CD1c-positive myeloid dendritic cell (primary cell): ENCODE results near the gene SHFL.

Experiments
- DNase-seq: peaks from one replicate; pipeline ENCODE4 v3.0.0-alpha.2; 2016; ENCODE audit errors: extremely low spot score

The SHFL gene

DNA sequence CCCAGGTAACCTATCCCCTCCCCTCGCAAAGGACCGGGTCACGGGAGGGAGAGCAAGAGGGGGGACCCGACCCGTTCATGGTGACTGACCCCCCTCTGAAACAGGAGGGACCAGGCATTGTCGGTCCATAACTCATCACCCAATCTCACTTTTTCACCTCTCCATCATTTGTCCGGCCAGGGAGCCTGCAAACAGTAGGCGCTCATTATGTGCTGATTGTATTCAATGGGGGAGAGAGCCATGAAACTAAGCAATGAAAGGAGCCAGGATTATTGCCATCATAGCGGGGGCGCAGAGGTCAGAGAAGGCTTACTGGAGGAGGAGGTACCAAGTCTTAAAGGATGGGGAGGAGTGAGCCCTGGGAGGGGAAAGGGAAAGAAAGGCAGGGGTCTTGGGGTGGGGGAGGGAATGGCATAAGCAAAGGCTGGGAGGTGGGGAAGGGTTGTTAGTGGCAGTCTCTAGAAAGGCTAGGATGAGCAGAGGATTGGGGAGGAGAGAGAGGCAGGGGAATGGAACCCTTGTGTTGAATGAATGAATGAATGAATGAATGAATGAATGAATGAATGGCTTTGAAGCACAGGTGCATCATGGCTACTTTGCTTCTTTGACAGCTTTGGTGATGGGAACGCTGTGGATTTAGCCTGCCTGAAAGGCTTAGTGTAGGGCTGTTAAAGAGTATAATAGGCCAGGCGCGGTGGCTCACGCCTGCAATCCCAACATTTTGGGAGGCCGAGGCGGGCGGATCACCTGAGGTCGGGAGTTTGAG is 1.4 kb downstream of the SHFL start:
- no peak for DNase-seq

GRCh38 chr19:10088949-10089554 is 2.9 kb downstream of the SHFL start:
- DNase-seq, result no peak

- no peak for DNase-seq
Measured at GRCh38 chr19:10089801-10090375, 3.8 kb downstream of the SHFL start.

DNA sequence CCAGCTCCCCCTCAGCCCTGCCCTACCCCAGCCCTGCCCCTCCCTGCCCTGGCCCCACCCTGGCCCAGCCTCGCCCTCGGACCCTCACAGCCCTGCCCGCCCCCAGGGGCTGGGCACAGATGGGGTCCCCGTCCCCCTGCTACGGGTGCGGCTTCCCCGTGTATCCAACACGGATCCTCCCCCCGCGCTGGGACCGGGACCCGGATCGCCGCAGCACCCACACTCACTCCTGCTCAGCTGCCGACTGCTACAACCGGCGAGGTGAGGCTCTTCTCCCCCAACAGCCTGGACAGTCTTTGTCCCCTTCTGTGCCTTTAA is 5.2 kb downstream of the SHFL start:
- no peak for DNase-seq

- DNase-seq, result no peak
Measured at GRCh38 chr19:10091895-10092641, 6.0 kb downstream of the SHFL start.

GRCh38 chr19:10092648-10093294 is 6.7 kb downstream of the SHFL start:
- no peak for DNase-seq

DNA sequence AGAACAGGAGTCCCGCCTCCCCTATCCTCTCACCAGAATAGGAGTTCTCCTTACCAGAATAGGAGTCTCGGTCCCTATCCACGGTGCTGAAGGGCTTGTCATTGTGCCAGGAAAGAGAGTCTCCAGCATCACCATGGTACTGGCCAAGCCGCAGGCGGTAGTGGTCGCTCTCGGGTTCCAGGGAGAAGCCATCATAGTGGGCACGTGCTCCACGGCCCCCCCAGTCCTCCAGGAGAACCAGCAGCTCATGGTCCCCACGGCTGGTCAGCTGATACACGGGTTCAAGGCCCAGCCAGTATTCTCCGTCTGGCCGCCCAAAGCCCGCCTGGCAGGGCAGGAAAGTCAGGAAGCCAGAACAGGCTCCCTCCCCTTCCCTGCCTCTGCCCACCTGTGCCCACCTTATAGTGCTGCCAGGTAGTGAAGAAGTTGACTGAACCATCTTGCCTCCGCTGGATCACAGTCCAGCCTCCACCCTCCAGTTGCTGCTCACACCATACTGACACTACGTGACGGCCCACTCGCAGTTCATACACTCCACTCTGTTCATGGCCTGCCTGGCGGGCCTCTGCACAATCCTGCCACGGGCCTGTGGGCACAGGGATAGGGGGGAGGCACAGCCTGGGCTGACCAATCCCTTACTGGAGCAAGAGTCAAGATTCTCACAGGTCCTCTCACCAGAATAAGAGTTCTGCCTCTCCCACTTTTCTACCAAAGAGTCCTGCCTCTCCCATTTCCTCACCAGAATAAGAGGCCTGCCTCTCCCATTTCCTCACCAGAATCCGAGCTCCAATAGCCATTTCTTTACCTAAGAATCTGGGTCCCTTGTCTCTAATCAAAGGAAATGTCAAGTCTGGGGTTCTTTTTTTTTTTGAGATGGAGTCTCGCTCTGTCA is 7.4 kb downstream of the SHFL start:
- DNase-seq, result no peak

DNA sequence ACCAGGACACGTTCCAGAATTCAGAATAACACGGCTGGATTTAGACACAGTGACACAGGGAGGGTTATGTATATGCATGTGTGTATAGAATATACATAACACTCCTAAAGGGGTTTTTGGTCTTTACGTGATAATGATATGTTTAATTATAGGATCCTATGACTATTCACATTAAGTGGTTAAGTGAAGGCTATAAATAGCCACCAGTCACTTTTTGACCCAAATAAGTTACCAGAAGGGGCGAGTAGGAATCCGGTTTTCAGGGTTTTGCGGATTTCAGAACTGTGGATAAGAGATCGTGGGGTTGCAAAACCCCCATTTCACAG is 9.5 kb downstream of the SHFL start:
- DNase-seq, result no peak

GRCh38 chr19:10095948-10096614 is 10.0 kb downstream of the SHFL start:
- peak; percentile 98 for DNase-seq

DNA sequence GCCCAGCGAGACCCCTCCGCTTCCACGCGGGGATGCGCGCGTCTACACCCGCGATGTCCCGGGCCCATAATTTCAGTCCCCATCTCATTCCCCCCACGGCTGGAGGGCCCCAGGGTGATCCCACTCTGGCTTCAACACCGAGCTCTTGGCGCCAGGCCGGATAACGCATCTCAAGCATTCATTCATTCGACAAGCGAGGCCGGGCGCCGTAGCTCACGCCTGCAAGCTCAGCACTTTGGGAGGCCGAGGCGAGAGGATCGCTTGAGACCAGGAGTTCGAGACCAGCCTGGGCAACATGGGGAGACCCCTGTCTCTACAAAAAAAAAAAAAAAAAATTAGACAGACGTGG is 10.5 kb downstream of the SHFL start:
- DNase-seq, result no peak

DNA sequence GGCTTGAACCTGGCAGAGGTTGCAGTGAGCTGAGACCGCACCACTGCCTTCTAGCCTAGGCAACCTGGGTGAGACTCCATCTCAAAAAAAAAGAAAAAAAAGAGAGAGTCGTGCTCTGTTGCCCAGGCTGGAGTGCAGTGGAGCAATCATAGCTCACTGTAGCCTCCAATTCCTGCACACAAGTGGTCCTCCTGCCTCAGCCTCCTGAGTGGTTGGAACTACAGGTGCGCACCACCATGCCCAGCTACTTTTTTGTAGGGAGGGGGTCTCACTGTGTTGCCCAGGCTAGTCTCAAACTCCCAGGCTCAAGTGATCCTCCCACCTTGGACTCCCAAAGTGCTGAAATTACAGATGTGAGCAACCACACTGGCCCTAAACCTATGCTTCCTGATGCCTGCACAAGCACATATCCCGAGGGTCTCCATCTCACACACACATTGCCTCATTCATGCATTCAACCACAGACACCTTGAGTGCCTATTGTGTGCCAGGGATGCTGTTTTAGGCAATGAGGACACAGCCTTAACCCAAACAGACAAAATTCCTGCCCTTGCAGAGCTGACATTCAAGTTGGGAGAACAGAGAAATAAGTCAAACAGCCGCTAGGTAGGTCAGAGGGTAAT is 14.2 kb downstream of the SHFL start:
- no peak for DNase-seq

GRCh38 chr19:10102787-10103236 is 16.7 kb downstream of the SHFL start:
- peak; percentile 76 for DNase-seq

- DNase-seq, result no peak
Measured at GRCh38 chr19:10104130-10104513, 18.0 kb downstream of the SHFL start.

DNA sequence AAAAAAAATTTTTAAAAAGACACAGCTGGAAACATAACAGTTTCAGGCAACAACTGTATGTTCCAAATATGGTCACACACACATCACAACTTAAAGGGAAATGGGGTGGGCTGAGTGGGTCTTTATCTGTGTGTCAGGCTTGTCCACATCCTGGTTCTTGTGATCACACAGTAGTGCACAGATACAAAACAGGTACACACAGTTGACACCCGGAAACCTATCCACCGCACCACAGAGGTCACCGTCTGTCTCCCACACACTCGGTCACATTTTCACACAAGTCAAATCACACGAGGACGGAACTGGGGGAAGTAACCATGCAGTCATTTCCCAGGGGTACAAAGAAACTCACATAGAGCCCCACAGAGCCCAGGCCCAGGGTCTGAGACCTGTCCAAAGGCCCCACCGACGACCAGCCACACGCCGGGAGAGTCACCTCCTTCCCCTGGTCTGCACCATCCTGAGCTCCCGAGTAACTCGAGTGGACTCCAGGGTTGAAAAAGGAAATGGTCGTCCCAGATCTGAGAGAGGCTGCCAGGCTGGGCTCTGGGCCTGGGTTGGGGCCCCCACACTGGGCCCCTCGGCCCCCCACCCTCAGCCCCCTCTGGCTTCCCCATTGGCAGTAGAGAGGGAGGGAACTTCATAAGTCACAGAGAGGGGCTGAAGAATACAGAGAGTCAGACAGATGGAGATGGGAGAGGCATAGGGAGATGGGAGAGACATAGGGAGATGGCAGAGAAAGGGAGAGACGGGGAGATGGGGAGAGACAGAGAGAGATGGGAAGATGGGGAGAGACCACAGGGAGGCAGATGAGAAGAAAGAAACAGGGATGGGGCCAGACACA is 18.8 kb downstream of the SHFL start:
- DNase-seq, result peak; percentile 74

- DNase-seq, result peak; percentile 74
Measured at GRCh38 chr19:10105509-10106099, 19.5 kb downstream of the SHFL start.

DNA sequence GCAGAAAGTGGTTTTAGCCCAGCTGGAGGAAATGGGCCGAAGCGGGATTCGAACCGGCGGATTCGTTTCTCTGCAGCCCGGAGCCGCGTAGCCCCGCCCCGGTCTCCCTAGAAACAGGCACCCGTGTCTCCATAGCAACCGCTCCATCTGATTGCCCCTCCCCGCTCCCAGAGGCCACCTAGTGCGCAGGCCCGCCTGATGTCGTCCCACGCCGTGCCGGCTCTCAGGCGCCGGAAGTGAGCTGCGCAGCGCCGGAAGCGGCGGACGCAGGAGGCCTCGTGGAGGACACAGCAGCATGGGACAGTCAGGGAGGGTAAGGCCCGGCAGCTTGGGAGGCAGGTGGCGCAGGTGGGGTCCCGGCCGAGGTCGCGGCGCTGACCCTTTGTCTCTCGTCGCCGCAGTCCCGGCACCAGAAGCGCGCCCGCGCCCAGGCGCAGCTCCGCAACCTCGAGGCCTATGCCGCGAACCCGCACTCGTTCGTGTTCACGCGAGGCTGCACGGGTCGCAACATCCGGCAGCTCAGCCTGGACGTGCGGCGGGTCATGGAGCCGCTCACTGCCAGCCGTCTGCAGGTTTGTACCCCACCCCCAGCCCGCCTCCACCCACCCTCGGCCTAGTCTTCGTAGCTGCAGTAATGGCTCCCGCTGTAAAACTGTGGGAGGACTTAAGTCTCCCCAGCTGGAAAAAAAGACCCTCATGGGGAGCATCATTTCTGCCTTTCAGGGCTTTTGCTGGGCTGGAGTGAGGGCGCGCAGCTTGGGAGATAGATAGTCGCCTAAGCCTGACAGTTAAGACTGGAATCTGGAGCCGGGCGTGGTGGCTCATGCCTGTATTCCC is 20.2 kb downstream of the SHFL start, which contains the start of gene PPAN:
PPAN (plus strand) TSS at position 263 of the 837 bp plus-strand sequence; CDS start at position 296, 33 bp downstream.
- DNase-seq, result peak; percentile 99

GRCh38 chr19:10107254-10107653 is 21.1 kb downstream of the SHFL start:
- no peak for DNase-seq

GRCh38 chr19:10107817-10108367 is 21.8 kb downstream of the SHFL start:
- DNase-seq, result no peak
